ENCODE data around the gene PLS3.

DNA sequence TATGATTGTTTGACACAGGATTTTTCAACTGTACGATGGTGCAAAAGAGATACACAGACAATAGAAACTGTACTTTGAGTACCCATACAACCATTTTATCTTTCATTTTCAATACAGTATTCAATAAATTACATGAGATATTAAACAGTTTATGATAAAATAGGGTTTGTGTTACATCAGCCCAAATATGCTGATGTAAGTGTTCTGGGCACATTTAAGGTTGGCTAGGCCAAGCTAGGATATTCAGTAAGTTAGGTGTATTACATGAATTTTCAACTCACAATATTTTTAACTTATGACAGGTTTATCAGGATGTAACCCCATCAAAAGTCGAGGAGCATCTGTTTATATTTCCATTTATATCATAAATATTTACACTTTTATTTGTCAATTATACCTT is 42.9 kb upstream of the PLS3 start:
- TF ChIP-seq, protein P1, sequence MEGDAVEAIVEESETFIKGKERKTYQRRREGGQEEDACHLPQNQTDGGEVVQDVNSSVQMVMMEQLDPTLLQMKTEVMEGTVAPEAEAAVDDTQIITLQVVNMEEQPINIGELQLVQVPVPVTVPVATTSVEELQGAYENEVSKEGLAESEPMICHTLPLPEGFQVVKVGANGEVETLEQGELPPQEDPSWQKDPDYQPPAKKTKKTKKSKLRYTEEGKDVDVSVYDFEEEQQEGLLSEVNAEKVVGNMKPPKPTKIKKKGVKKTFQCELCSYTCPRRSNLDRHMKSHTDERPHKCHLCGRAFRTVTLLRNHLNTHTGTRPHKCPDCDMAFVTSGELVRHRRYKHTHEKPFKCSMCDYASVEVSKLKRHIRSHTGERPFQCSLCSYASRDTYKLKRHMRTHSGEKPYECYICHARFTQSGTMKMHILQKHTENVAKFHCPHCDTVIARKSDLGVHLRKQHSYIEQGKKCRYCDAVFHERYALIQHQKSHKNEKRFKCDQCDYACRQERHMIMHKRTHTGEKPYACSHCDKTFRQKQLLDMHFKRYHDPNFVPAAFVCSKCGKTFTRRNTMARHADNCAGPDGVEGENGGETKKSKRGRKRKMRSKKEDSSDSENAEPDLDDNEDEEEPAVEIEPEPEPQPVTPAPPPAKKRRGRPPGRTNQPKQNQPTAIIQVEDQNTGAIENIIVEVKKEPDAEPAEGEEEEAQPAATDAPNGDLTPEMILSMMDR (IDR thresholded peaks at IDR 0.05), result no peak
- no peak for TF ChIP-seq POLR2A (IDR thresholded peaks at IDR 0.05)
